Measurements from ENCODE around the gene SUPT20H.

DNA sequence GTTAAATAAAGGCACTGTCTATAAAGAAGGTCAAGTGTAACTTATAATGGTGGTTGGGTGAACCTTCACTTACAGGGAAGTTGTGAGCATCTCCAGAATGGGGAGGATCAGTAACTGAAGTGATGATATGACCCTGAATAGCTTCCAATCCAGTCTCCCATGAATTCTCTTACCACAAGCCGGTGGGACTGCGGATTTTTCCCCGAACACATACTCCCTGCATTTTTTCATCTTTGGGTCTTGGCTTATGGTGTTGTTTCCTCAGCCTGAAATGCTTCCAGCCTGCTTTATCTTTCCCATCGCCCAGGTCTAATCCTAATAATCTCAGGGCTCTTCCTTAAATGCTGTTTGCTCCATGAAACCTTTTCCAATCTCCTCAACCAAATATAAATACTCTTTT, 48.0 kb upstream of the SUPT20H start:
- TF ChIP-seq, protein P1, sequence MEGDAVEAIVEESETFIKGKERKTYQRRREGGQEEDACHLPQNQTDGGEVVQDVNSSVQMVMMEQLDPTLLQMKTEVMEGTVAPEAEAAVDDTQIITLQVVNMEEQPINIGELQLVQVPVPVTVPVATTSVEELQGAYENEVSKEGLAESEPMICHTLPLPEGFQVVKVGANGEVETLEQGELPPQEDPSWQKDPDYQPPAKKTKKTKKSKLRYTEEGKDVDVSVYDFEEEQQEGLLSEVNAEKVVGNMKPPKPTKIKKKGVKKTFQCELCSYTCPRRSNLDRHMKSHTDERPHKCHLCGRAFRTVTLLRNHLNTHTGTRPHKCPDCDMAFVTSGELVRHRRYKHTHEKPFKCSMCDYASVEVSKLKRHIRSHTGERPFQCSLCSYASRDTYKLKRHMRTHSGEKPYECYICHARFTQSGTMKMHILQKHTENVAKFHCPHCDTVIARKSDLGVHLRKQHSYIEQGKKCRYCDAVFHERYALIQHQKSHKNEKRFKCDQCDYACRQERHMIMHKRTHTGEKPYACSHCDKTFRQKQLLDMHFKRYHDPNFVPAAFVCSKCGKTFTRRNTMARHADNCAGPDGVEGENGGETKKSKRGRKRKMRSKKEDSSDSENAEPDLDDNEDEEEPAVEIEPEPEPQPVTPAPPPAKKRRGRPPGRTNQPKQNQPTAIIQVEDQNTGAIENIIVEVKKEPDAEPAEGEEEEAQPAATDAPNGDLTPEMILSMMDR (conservative IDR thresholded peaks at IDR 0.05 in 1 of 2, IDR thresholded peaks at IDR 0.05 in 1 of 2; ENCODE audit: low read depth in 1 of 2, low read length in 2 of 2) = no peak
- no peak for TF ChIP-seq EZH2 (IDR thresholded peaks at IDR 0.05; ENCODE audit: low read length, missing control alignments)

All from fibroblast of lung (primary cell).